AG04449 (cell line): ENCODE data around the gene WDR26.

ENCODE experiments used
- CTCF ChIA-PET: fragments of 350-600 bp; formaldehyde crosslinking; extraction: SDS; loops from one replicate; lab custom pipeline; 2021; ENCODE audit warnings: antibody characterized with exemption; lab: Yijun Ruan, JAX
- POLR2A ChIA-PET: fragments of 400-600, 350-600 bp; formaldehyde crosslinking; extraction: SDS; loops from one replicate; lab custom pipeline; 2020; ENCODE audit warnings: antibody characterized with exemption, inconsistent platforms; lab: Yijun Ruan, JAX
- DNase-seq: peaks from one replicate; pipeline ENCODE4 v3.0.0-alpha.2; 2010; ENCODE audit warnings: low read depth, low spot score
- H3K4me3 ChIP-seq: 2 replicates; pipeline ENCODE4 v1.5.1; 2011; ENCODE audit warnings: low read depth, mild to moderate bottlenecking, control low read depth, low read length
- TF ChIP-seq, protein P1 (sequence below): IDR thresholded peaks from one replicate; pipeline ENCODE4 v1.5.1; 2011; ENCODE audit warnings: mild to moderate bottlenecking, moderate library complexity, low read length, control low read depth, inconsistent platforms; ENCODE audit not compliant: insufficient read depth; ENCODE audit errors: missing control alignments

Gene WDR26

GRCh38 chr1:224411766-224412165, 22.8 kb downstream of the WDR26 start:
- ChIA-PET POLR2A (no interaction called here), CTCF (interaction anchor here (0.8 to 1.7 kb wide), 3 partner anchors 16 to 46 kb away, joined by 3 to 10 read pairs (median 3); no protein-coding TSS in a partner anchor)
- no peak overlapping the region for H3K4me3 ChIP-seq
- TF ChIP-seq, protein P1, sequence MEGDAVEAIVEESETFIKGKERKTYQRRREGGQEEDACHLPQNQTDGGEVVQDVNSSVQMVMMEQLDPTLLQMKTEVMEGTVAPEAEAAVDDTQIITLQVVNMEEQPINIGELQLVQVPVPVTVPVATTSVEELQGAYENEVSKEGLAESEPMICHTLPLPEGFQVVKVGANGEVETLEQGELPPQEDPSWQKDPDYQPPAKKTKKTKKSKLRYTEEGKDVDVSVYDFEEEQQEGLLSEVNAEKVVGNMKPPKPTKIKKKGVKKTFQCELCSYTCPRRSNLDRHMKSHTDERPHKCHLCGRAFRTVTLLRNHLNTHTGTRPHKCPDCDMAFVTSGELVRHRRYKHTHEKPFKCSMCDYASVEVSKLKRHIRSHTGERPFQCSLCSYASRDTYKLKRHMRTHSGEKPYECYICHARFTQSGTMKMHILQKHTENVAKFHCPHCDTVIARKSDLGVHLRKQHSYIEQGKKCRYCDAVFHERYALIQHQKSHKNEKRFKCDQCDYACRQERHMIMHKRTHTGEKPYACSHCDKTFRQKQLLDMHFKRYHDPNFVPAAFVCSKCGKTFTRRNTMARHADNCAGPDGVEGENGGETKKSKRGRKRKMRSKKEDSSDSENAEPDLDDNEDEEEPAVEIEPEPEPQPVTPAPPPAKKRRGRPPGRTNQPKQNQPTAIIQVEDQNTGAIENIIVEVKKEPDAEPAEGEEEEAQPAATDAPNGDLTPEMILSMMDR: no peak
- DNase-seq: no peak

GRCh38 chr1:224408294-224408590, 26.4 kb downstream of the WDR26 start:
- TF ChIP-seq, protein P1: no peak
- H3K4me3 ChIP-seq: no peak overlapping the region
- ChIA-PET POLR2A (no interaction called here), CTCF (interaction anchor here (0.8 to 1.1 kb wide), 2 partner anchors 9 to 10 kb away, joined by 3 to 4 read pairs; no protein-coding TSS in a partner anchor)
- no peak for DNase-seq

GRCh38 chr1:224407571-224408293, 26.9 kb downstream of the WDR26 start:
- ChIA-PET CTCF (interaction anchor here (0.8 to 1.1 kb wide), 2 partner anchors 8 to 11 kb away, joined by 3 to 4 read pairs; no protein-coding TSS in a partner anchor), POLR2A (interaction anchor here (1.3 kb wide), 1 partner anchor 14 kb away, joined by 3 read pairs; no protein-coding TSS in a partner anchor)
- TF ChIP-seq, protein P1: no peak
- no peak for DNase-seq
- H3K4me3 ChIP-seq: no peak overlapping the region

GRCh38 chr1:224406216-224406615, 28.4 kb downstream of the WDR26 start:
- POLR2A ChIA-PET: no interaction called here

GRCh38 chr1:224405604-224405970, 29.0 kb downstream of the WDR26 start:
- DNase-seq: no peak
- ChIA-PET CTCF (interaction anchor here (1.5 to 2.0 kb wide), 2 partner anchors 10 to 12 kb away, joined by 4 to 6 read pairs; no protein-coding TSS in a partner anchor), POLR2A (no interaction called here)
- TF ChIP-seq, protein P1: no peak
- H3K4me3 ChIP-seq: no peak overlapping the region

More at GRCh38 chr1:224406216-224406615, 28.4 kb downstream of the WDR26 start:
- CTCF ChIA-PET: interaction anchor here (1.5 to 2.0 kb wide), 2 partner anchors 11 kb away, joined by 4 to 6 read pairs; no protein-coding TSS in a partner anchor
- TF ChIP-seq, protein P1: no peak
- no peak overlapping the region for H3K4me3 ChIP-seq
- DNase-seq: no peak

DNA sequence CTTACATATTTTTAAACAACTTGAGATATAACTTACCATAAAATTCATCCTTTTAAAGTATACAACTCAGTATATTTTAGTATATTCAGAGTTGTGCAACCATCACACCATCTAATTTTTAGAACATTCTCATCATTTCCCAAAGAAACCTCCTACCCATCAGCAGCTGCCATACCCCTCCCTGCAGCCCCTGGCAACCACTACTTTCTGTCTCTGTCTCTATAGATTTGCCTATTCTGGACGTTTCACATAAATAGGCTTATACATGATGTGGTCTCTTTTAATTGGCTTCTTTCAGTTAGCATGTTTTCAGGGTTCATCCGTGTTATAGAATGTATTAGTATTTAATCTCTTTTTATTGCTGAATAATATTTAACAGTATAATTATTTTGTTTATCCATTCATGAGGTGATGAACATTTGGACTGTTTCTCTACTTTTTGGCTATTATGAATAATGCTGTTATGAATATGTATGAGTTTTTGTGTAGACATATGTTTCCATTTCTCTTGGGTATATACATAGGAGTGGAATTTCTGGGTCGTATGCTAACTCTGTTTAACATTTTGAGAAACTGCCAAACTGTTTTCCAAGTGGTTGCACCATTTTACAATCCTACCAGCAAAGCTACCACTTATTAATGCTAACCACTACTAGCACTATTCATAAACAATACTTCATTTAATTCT, 29.5 kb downstream of the WDR26 start:
- no peak overlapping the region for H3K4me3 ChIP-seq
- ChIA-PET POLR2A (no interaction called here), CTCF (interaction anchor here (0.8 to 2.0 kb wide), 2 partner anchors 10 to 53 kb away, joined by 3 to 6 read pairs; no protein-coding TSS in a partner anchor)
- TF ChIP-seq, protein P1: no peak
- no peak for DNase-seq
